Subcutaneous adipose tissue (tissue), 4 donors: Measurements from ENCODE around the gene LRRC59. TPM values are rescaled to one million over a fixed set of nuclear protein-coding genes. Genes with fewer than 3 reads are reported as not detected.

Experiments used
- CTCF ChIP-seq: fragments of 450-650 bp; IDR thresholded peaks from one replicate; pipeline ENCODE4 v1.5.1; 2016; ENCODE audit warnings: low read depth, mild to moderate bottlenecking, control low read depth, antibody characterized with exemption, moderate library complexity
- total RNA-seq, 4 donors: library from RNA; depleted of rRNA; stranded (reverse); fragments of >200 nt; gene quantifications; one replicate each; pipeline ENCODE4 v1.1.0, GENCODE V29; 2016

LRRC59 gene
- total RNA-seq, 4 donors from 2014 or later, result 36.5 to 91.5 (median 38.2) TPM

GRCh38 chr17:50375858-50376538 lies 21.3 kb downstream of the LRRC59 start:
- TF ChIP-seq CTCF, result no peak

GRCh38 chr17:50373705-50374104 lies 23.6 kb downstream of the LRRC59 start:
- TF ChIP-seq CTCF, result no peak

- no peak for TF ChIP-seq CTCF
These were observed 24.4 kb downstream of the LRRC59 start, which contains the start of the genes EME1 and MRPL27 for GRCh38 chr17:50372758-50373556. Gene EME1, plus strand, starts transcription at chr17:50373229. Its CDS starts 1,980 bp downstream, at chr17:50375209. Gene MRPL27, minus strand, starts transcription at chr17:50373184. Its CDS starts 14 bp downstream, at chr17:50373170.

- no peak for TF ChIP-seq CTCF
These were observed 25.0 kb downstream of the LRRC59 start for GRCh38 chr17:50372222-50372757.

- TF ChIP-seq CTCF, result no peak
These were observed 25.8 kb downstream of the LRRC59 start for GRCh38 chr17:50371526-50371925.

GRCh38 chr17:50370052-50370451 lies 27.3 kb downstream of the LRRC59 start:
- TF ChIP-seq CTCF, result no peak

- no peak for TF ChIP-seq CTCF
These were observed 29.9 kb downstream of the LRRC59 start for GRCh38 chr17:50367401-50367800.
